NCI-H82 treated with DMSO at 0.1 percent for 48 hours (cell line): ENCODE data around the gene IL19.

Experiments used
- DNase-seq: peaks from one replicate; lab custom pipeline; 2025; ENCODE audit not compliant: unreplicated experiment; lab: John Stamatoyannopoulos, UW

IL19 gene

DNA sequence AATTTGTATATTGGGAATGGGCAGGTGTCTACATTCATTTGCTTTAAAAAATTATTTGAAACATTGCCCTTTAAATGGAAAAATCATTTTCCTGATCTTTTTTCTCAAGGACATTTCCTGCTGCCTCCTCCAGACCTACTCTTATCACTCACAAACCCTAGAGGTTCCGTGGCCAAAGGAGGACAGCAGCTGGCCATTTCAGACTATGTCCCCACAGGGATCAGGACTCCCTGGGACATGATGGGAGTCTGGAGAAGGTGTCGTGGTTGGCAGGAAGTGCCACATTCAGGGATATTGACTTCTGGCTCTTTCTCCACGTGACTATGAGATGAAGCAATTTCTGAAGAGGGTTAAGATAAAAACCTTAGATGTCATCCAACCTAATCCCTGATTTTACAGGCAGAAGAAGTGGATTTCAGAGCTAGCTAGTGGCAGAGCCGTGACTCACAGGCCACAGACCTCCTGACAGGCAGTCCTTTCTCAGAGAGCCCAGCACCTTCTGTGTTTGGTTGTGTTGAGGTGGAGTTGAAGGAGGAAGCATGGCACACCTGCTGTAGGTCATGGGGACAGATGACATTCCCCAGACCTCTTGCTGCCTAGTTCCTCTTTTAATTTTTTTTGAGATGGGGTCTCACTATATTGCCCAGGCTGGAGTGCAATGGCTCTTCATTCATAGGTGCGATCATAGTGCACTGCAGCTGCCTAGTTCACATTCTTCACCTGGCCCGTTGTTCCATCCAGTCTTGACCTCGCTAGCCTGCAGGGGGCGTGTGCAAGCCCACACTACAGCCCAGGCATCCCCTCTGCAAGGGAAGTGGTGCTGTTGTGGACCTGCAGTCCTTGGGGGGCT lies 27.2 kb downstream of the IL19 start:
- DNase-seq: peak; percentile 24

DNA sequence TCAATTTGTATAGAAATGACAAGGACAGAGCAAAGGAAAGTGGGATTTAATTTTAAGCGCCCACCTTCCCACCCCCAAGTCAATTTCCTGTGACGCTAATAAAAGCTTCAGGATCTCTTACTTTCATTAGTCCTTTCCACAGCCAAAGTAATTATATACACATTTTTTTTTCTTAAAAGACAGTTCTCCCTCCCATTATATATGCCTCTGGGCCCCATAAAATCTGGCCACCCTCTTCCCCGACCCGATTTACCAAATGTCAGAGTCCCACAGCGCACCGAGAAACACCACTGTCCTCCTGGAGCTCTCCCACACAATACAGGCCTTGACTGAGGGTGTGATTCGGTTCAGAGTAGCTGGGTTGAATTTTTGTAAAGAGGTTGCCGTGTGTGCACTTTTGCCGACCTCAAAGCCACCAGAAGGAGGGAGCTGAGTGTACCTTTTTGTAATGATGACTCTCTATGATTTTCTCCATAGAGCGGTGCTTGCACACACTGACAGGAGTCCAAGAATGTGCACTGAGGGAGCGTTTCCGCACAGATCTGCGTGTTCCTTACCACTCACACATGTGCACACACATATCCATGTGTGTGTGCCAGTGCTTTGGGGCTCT lies 27.9 kb downstream of the IL19 start:
- DNase-seq: no peak

DNA sequence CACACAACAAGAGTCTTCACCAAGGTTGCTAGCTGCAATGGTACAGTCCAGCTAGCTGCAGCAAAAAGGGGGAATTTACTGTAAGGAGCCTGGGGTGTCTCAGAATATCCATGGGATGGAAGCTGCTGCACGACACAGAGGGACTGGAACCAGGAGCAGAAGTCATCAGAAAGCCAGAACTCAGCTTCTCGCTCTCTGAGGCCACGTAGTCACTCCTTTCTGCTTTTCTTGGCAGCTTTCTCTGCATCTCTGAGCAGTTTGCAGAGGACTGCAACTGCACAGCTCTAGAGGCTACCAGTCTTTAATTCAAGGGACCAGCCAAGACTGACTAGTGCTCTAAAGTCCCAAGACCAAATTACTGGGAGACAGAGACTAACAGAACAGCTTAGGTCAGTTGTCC lies 28.7 kb downstream of the IL19 start:
- DNase-seq: no peak

DNA sequence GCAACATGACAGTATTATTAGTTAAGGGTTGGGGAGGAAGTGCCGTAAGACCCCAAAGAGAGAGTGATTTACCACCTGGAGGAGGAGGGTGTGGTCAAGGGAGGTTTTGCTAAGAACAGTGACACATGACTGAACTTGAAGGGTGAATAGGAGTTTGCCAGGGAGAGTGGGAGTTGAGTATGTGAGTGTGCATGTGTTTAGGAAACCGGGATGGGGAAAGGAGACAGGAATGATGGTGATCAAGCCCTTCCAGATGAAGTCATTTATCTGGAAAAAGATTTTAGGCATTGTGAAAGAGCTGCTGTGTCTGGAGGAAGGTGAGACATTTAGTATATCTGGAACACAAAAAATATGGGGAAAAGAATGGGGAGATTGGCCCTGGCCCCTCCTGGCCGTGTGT lies 29.8 kb downstream of the IL19 start:
- no peak for DNase-seq

DNA sequence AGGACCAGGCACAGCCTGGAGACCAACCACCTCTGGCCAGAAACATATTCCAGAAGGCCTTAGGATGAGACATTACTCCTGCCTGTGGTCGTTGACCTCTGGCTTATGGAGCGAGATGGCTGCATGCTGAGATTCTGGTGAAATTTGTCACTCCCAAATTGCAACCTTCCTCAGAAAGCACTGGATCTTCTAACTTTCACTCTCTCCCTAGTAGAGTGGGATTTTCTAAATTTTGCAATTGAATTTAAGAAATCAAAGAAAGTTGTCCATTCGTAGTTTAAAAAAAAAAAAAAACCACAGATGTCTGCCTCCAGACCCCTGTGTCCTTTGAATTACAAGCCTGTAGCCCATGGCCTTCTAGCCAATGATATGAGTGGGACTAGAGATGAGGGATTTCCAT lies 30.3 kb downstream of the IL19 start:
- DNase-seq: no peak

DNA sequence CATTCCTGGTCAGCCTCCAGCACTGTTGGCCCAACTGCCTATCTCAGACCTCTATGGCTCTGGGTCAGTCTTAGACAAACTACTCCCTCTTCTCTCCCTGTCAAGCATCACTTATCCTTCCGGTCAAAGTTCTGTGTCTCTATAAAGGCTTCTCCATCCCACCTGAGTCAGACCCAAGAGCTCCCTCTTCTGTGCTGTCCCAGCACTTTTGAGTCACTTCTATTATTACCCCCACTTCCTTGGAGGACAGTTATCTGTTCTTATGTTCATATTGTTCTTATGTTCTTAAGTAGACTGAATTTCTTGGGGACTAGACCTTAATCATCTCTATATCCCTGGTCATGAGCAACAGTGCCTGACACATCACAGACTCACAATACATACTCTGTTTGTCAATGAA lies 30.9 kb downstream of the IL19 start:
- no peak for DNase-seq

DNA sequence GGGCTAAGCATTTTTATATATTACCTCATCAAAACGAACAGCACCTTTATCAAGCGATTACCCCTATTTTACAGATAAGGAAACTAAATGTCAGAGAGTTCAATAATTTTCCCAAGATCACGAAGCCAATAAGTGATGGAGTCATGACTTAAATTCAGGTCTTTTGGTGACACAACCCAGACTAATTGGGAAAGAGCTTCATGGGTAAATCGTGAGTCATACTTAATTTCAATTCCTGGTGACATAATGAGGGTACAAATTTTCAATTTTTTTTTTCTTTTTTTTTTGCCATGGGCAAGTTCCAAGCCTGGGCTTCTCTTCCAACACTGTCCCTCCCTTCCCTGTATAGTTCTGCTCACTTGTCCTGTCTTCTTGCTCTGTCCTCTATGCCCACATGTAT lies 31.8 kb downstream of the IL19 start:
- no peak for DNase-seq

DNA sequence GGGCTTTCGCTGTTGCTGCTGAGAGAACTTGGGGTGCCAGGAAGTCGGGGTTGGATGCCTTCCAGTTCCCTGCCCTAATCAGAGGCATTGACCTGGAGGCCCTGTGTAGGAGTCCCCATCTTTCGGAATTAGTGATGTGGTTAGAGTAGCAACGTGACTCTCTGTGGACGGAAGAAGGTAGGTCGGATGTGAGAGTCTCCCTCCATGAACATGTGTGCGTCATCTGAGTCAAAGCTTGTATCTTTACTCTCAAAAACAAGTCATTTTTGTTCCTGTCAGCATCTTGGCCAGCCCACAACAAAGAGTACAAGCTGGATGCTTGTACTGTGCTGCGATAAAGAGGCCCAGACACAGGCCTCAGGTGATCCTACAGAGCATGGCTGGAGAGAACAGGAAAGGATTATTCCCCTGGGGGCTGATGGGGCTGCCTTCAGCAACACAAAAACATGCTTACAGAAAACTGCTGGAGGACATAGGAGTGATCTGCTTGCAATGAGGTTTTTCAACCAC lies 32.7 kb downstream of the IL19 start:
- no peak for DNase-seq

DNA sequence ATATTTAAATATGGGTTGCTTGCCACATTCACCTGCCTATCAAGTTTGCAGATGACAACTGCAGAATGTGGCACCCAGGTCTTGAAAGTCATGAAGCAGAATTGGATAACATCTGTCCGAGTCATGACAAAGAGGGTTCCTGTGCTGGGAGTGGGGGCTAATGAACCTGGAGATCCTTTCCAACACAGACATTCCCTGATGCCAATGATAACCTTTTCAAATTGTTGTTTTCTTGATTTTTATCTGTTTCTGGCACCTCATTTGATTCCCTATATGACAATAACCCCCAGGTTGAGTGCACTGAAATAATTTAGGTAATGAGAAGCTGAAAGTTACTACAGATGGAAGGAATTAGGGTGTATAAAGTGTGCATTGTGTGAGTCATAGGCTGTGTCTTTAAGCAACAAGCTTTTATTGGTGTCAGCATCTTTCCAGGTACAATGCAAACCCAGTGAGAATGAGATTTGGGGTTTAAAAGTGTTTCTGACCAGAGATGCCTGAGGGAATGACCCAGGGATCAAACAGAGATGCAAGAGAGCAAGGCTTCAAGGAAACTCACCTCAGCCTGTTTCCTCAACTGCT lies 33.7 kb downstream of the IL19 start:
- no peak for DNase-seq

DNA sequence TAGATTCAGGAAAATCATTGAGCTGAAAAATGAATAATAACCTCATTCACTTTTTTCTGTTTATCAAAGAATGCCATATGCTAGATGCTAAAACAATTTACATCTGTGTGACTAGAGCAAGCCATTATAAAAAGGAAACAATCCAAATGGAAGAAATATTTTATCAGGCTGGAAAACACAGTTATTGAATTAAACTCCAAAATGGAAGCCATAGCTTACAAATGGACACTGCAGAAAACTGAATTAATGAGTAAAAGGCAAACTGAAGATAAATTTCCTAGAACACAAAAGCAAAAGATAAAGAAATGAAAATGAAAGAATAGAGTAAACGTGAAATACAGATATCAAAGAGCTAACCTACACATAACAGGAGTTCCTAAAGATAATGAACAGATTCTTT lies 34.8 kb downstream of the IL19 start:
- no peak for DNase-seq

DNA sequence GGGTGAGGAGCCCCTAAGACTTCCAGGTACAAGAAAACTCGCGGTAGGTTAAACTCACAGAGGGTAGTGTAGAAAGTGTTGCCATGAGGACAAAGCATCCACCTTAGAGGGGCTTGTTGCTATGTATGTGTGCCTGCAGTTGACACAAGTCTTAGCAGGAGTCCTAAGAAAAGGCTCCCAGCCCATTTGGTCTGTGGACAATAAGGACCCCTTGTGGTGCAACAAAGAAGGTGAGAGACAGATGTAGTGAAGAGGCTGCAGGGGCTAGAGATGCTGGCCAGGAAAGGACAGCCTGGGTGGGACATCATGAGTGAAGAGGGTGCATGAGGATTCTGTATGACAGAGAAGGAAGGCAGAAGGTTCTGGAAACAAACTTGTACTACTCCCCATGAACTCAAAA lies 38.0 kb downstream of the IL19 start:
- DNase-seq: no peak

DNA sequence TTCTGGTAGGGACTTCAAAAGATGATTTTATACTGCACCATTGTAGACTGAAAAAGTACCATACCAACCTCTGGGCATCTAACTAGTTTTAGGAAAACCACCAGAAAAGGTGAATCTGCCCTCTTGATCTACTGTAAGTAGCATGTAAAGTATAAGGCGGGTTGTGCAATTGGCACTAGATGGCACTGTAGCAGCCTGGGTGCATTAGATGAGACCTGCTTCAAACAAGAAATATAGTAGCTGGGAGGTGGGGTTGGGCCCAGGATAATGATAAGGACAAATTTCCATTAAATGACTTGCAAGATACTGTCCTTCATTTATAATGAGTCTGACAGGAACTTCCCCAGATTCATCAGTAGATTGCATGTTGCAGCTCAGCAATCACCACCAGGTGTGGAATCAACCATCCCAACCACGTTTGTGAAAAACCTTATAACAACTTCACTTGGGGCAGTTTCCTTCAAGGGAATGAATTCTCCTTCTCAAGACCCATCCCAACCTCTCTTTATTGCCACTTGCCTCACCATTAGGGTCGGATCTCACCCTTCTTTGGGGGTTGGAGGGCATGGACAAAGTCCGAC lies 39.0 kb downstream of the IL19 start:
- DNase-seq: no peak

DNA sequence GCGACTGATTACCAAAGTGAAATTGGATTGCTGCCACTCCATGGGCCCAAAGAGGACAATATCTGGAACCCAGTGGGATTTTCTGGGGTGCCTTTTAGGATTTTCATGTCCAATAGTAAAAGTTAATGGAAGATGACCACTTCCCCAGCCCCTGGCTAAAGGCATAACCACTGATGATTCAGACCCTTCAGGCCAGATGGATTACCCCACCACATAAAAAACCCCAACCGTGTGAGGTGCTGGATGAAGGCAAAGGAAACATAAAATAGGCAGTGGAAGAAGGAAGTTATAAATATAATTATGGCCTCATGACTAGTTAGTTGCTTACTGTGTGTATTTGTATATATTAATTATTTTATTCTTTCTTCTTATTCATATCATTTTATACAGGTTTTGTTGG lies 41.9 kb downstream of the IL19 start:
- no peak for DNase-seq

DNA sequence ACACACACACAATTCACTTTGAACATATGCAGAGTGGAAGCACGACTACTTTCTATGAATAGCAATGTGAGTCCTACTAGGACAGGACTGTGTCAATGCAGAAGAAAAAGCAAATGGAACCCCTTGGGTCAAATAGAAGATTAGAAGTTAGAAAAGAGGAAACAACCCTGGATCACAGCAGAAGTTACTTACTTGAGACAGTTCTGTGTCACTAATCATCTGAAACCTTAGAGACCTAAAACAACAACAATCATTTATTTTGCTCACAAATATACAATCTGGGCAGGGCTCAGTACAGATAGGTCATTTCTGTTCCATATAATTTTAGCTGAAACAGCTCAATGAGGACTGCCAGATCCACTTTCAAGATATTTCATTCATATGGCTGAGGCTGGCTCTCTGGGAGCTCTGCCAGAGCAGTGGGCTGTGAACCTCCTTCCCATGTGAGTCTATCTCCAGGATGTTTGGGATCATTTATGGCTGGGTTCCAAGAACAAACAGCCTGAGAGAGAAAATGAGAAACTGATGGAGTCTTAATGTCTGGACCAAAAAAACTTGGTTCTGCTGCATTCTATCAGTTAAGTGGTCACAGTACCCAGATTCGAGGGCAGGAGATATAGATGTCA lies 44.3 kb downstream of the IL19 start:
- no peak for DNase-seq

DNA sequence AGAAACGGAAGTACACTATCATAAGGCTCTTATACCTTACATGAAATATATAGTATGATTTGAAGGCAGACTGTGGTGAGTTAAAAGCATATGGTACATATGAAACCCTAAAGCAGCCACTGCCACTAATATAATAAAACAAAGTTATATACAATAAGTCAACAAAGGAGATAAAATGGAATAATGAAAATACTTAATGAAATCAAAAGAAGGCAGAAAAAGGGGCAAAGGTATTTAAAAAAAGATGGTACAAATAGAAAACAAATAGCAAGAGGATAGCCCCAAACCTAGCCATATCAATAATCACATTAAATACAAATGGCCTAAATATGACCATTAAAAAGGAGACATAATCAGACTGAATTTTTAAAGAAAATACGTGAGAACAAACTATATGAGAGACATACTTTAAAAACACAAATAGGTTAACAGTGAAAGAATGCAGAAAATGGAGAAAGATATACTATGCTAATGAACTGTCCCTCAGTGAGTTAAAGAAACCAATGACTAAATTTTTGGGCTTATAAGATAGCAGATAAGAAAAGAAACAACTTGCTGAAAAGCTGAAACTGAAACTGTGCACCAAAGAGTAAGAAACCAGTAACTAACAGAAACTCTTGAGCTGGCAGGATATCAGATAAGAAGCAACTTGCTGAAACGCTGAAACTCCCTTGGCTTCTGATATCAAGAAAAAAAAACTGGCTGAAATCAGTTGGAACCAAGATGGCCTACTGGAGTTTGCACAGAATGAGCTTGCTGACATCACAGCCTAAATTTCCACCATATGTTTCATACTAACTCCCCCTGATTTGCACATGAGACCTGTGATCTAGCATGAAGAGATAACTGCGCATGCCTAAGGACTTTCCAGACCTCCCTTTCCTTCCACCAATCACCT lies 46.1 kb downstream of the IL19 start:
- no peak for DNase-seq

DNA sequence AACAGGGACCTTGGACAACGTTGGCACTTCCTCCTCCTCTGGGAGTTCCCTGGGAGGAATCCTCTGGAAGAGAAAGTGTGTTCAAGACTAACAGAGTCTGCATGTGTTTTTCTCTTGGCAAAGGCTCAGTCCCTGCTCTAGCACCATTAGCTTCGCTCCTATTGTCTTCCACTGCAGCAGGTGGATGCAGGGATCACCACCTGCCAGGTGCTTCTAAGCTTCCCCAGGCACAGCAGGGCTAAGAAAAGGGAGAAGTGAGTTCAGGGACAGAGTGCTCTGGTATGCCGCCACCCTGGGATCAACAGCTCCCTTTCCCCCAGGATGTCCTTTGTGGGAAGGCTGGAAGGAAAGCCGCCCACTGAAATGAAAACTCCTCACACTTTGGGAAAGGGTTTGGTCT lies 50.9 kb downstream of the IL19 start:
- no peak for DNase-seq

DNA sequence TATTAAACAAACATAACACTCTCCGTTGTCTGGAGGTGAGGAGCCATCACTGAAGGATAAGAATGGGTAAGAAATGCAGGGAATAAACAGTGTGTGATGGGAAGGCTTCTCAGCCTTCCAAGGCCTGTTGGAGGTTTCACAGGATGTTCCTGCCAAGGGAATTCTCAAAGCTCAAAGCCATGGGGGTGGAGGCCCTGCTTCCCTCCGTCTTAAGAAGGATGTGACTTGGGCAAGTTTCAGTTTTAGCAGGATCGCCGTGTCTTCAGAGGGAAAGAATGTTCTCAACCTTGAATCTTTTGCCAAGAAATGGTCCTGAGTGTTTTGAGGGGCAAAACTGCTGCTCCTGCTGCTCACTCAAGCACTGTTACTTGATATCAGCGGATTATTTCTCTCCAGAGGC lies 53.2 kb downstream of the IL19 start:
- DNase-seq: no peak

DNA sequence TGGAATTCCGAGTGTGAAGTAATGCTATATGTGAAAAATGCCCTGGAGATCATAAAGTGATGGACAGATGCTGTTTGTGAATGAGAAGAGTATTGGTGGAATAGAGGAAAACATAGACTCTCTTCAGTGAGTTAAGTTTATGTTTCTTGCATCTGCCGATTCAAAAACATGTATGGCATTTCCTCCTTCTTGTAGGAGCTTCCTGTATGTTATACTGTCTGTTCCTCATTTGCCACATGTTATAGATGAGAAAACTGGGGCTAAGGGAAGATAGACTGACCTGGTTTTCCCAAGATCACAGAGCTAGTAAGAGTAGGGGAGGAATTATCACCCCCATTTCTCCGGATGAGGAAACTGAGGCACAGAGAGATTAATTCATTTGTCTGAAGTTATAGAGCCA lies 53.8 kb downstream of the IL19 start:
- no peak for DNase-seq

DNA sequence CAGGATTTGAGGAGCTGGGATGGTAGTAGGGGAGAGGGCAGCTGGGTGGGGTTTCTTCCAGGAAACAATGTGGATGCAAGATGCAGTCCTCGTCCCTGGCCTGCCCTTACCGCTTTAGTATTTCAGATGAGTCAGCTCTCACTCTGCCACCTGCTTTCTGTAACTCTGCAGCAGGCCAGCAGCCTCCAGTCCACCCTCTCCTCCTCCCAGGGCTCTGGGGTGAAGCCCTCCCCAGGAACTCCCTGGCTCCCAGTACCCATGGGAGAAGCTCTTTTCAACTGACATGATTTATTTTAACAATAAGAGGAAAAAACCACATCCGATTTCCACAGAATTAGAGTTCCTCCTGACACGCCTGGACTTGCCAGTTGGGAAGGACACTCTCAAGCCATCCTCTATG lies 55.8 kb downstream of the IL19 start:
- DNase-seq: no peak

DNA sequence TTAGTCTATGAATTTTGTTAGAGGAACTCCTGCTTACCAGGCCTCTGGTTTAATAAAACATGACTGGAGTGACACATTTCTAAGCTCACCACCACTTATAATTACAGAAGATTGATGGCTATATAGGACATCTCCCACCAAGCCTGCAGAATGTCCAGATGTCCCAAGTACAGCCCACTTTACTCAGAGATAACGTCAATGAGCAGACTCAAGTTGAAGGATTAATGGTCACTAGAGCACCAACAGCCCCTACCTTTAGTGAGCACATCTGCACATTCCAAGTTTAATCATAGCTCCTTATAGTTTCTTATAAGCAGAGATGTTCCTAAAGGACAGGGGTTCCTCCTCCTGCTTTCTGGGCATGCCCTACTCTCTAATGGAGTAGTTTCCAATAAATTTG lies 57.5 kb downstream of the IL19 start:
- DNase-seq: no peak

DNA sequence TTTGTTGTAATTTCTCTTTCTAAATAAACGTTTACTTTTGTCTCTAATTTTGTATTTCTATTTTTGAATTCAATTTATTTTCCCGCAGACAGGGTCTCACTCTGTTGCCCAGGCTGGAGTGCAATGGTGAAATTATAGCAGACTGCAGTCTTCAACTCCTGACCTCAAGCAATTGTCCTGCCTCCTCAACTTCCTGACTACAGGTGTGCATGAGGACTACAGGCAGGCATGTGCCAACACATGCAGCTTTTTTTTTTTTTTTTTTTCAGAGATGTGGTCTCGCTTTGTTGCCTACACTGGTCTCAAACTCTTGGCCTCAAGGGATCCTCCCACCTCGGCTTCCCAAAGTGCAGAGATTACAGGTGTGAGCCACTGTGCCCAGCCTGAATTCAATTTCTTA lies 58.2 kb downstream of the IL19 start:
- no peak for DNase-seq
